Adrenal gland (tissue), 12 donors: ENCODE measurements around the gene MPPED1. TPM values are rescaled to one million over a fixed set of nuclear protein-coding genes. Genes with fewer than 3 reads are reported as not detected.

Source experiments
- DNase-seq, 7 donors: peaks; one replicate each; pipeline ENCODE4 v3.0.0-alpha.2; 2019 to 2020
- H3K27ac ChIP-seq, 5 donors: fragments of 200-600 bp; sonication (generic) in 4 of 5; 1 replicate in 3 of 5; 2 replicates in 2 of 5; pipeline versions ENCODE4 v1.5.1 to v1.8.0; 2016 to 2020; ENCODE audit warnings: mild to moderate bottlenecking in 1 of 5
- H3K27me3 ChIP-seq: fragments of 200-600 bp; 2 replicates; pipeline ENCODE4 v1.8.0; 2021
- H3K36me3 ChIP-seq, 2 donors: fragments of 200-600 bp; replicated peaks in 1 of 2; 1 replicate in 1 of 2; 2 replicates in 1 of 2; pipeline versions ENCODE4 v1.5.1 to v1.8.0; 2018 to 2022
- H3K4me1 ChIP-seq, 2 donors: fragments of 200-600 bp; replicated peaks in 1 of 2; 1 replicate in 1 of 2; 2 replicates in 1 of 2; pipeline versions ENCODE4 v1.5.1 to v1.8.0; 2018 to 2021
- H3K4me3 ChIP-seq, 4 donors: fragments of 200-600 bp; sonication (generic) in 3 of 4; one replicate each; pipeline ENCODE4 v1.5.1; 2016 to 2018
- H3K9me3 ChIP-seq, 3 donors: fragments of 200-600 bp; sonication (generic) in 1 of 3; replicated peaks in 1 of 3; 1 replicate in 2 of 3; 2 replicates in 1 of 3; pipeline versions ENCODE4 v1.5.1 to v1.8.0; 2016 to 2021
- POLR2A ChIP-seq, 2 donors: fragments of 450-650 bp; IDR thresholded peaks; one replicate each; pipeline ENCODE4 v1.6.1; 2017; ENCODE audit warnings: antibody characterized with exemption in 2 of 2, mild to moderate bottlenecking in 2 of 2, moderate library complexity in 1 of 2
- WGBS, 4 donors: extraction: QIAGEN DNeasy Blood & Tissue Kit in 2 of 4; methylation state at CpG; one replicate each; pipeline versions ENCODE4 v1.1.5 to v1.1.7; 2013 to 2017; 5-methylcytosine and 5-hydroxymethylcytosine counted together
- intact Hi-C, 2 donors: fragments of 100-400 bp; cut with DNase I; formaldehyde crosslinking; loops; one replicate each; pipeline versions ENCODE4 v1.14.1 to v1.15.0; 2022 to 2023
- polyA plus RNA-seq, 3 donors: library from polyadenylated mRNA; stranded (reverse); fragments of 200-250 nt in 2 of 3; fragments of 350-450 nt in 1 of 3; fragmentation: Illumina TruSeq in 1 of 3; extraction: RNeasy Lipid Tissue Mini Kit (QIAGEN cat#74804) in 1 of 3; gene quantifications; one replicate each; pipeline ENCODE4 v1.2.3, GENCODE V29; 2013 to 2014
- total RNA-seq, 9 donors: library from RNA; depleted of rRNA in 4 of 9; stranded (reverse); fragments of >200 nt in 4 of 9; fragments of 120-200 nt in 1 of 9; fragmentation: NEBNext Ultra II Directional in 1 of 9; extraction: Animal tissue kit (Norgen Biotek cat#: 25700) in 1 of 9; gene quantifications; one replicate each; pipeline versions ENCODE4 v1.1.0 to v1.2.4, GENCODE V29; 2013 to 2023
- TF ChIP-seq, protein P1 (sequence below), 6 experiments: fragments of 450-650 bp in 4 of 6; fragments of 200-600 bp in 2 of 6; sonication (generic) in 1 of 6; IDR thresholded peaks; 1 replicate in 5 of 6; 2 replicates in 1 of 6; pipeline versions ENCODE4 v1.5.1 to v1.8.0; 2016 to 2021; ENCODE audit warnings: antibody characterized with exemption in 6 of 6, mild to moderate bottlenecking in 2 of 6, moderate library complexity in 1 of 6
- donor health status: healthy with polysubstance abuse.
- donor health status: Bipolar disorder and iron deficiency.
- donor health status: DM: yes; HTN: yes; CAD: no.
- donor health status: DM: no; HTN: no; CAD: no.
- donor health status: DM: no; HTN: no; CAD: no.
- donor health status: DM: yes; HTN: yes; CAD: no.

Gene MPPED1
- total and polyA plus RNA-seq, 12 donors, result 0.07 to 0.44 (median 0.11) TPM; not detected in 8

DNA sequence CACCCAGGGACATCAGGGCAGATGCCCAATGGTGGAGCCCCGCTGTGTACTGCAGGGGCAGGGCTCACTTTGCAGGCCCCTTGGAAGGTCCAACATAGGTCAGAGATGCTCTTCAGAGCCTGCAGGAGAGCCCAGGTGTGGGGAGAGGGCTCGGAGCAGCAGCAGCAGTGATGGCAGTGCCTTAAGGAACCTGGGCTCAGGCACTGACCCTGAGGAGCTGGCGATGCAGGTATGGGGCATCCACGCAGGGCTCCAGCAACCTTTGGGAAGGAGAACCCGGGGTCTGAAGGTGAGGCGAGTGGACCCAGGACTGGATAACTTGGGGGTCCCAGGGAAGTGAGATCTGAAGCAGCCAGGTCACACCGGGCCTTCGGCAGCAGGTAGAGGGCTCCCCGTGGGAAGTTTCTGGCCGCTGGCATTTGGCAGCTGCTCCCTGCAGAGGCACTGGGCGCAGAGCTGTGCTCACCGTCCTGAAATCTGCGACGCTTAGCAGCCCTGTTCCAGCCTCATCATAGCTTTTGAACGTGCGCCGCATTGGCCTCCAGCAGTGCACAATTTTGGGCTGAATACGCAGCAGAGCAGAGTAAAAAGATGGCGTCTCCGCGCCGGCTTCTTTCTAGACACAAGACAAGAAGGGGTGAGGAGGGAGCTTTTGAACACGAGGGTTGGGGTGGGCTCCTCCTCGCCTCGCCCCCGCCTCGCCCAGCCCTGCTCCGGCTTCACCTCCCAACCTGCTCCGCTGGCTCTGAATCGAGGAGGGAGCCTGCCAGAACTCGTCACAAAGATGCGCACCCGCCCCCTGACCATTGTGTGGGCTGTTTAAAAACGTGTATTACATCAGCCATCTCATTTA lies 118.8 kb downstream of the MPPED1 start:
- Histone ChIP-seq H3K27me3 (no peaks in the 10 kb centered on the region), H3K9me3 (no peaks in the 10 kb centered on the region), H3K4me1 (no peaks in the 10 kb centered on the region), H3K27ac (no peak overlapping the region), H3K4me3 (no peak overlapping the region), H3K36me3 (no peaks in the 10 kb centered on the region)
- no peak for TF ChIP-seq POLR2A (IDR thresholded peaks at IDR 0.05)
- TF ChIP-seq, protein P1, sequence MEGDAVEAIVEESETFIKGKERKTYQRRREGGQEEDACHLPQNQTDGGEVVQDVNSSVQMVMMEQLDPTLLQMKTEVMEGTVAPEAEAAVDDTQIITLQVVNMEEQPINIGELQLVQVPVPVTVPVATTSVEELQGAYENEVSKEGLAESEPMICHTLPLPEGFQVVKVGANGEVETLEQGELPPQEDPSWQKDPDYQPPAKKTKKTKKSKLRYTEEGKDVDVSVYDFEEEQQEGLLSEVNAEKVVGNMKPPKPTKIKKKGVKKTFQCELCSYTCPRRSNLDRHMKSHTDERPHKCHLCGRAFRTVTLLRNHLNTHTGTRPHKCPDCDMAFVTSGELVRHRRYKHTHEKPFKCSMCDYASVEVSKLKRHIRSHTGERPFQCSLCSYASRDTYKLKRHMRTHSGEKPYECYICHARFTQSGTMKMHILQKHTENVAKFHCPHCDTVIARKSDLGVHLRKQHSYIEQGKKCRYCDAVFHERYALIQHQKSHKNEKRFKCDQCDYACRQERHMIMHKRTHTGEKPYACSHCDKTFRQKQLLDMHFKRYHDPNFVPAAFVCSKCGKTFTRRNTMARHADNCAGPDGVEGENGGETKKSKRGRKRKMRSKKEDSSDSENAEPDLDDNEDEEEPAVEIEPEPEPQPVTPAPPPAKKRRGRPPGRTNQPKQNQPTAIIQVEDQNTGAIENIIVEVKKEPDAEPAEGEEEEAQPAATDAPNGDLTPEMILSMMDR (IDR thresholded peaks at IDR 0.05), result no peak
- WGBS, 4 donors, result 86 to 89% (median 88%) methylated on average over 26 to 34 of the region's 34 CpGs
- intact Hi-C loops, result no loop called here
- DNase-seq, result no peak

DNA sequence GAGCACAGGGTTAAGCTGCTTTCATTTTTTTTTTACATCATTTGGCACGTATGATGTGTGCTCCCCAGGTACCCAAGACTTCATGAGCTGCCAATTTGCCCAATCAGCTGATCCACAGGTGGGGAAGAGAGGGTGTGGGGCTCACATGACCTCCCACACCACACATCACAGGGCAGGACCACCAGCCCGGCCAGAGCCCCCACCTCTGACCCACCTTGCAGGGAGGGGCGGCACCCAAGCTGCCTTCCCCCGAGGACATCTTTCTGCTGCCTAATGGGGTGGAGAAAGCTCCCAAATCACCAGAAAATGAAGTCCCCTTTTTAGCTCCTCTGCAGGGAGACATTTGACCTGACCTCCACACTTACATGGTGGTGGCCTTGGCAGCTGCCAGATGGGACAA lies 119.8 kb downstream of the MPPED1 start:
- WGBS, 4 donors, result 29 to 75% (median 66%) methylated on average over 2 to 4 of the region's 4 CpGs
- intact Hi-C loops, result no loop called here
- no peaks in the 10 kb centered on the region for H3K27me3 ChIP-seq
- no peak overlapping the region for H3K27ac ChIP-seq
- H3K4me1 ChIP-seq, result no peaks in the 10 kb centered on the region
- no peak overlapping the region for H3K4me3 ChIP-seq
- H3K9me3 ChIP-seq, result no peaks in the 10 kb centered on the region
- no peak for DNase-seq
- H3K36me3 ChIP-seq, result no peaks in the 10 kb centered on the region
- TF ChIP-seq, protein P1 (IDR thresholded peaks at IDR 0.05), result no peak

DNA sequence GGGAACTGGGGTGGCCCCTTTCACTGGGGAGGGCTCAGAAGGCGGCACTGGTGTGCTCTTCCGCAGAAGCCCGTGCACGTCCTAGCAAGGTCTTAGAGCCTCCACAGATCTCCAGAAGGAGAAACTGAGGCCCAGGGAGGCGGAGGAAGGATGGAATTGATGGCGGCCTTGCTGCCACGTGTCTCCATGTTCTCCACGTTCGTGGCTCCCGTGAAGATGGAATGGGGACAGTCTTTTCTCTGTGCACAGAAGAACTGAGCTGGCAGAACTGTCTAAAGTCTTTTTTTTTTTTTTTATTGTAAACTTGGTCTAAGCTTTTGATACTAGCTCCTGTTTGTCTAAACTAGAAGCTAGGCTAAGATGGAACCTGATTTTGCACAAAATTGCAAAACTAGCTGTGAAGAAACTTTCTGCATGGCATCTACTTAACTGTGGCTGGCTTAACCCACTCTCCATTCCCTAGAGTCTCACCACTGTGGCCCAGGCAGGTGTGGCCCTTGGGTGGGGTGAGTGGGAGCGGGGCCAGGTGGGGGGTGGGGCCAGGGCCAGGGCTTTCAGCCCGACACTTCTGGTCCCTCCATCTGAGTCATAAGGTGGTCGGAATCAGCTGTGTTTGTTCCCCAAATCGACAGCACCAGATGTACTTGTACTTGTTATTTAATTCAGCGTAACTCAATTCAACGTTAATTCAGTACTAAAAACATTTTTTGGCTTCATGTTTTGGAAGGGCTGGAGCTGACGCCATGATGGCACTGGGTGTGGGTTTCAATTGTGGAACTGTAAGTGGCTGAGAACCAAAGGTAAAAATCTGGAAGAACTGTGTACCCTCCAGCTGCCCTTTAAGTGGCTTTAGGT lies 120.7 kb downstream of the MPPED1 start:
- DNase-seq, result no peak
- 87 to 90% (median 88%) methylated on average over 13 to 17 of the region's 17 CpGs for WGBS, 4 donors

DNA sequence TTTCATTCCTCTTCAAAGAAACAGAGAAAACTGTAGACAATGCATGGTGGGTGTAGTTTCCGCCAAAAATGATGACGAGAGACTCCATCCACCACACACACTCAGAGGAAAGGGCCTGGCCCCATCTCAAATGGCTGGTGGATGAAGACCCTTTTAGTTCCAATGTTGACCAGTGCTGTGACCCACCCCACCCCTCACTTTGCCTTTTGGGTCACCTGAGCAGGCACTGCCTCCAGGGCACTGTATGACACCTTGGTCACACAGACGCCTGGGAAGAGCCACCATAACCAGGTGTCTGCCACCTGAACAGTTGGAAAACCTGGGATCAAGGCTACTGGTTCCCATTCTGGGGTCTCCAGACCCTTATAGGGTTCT lies 121.3 kb downstream of the MPPED1 start:
- Histone ChIP-seq H3K36me3 (no peaks in the 10 kb centered on the region), H3K9me3 (peaks cover 0 to 4% (median 0%) of the 10 kb centered on the region in 3 donors), H3K27me3 (no peaks in the 10 kb centered on the region), H3K27ac (no peak overlapping the region), H3K4me1 (no peaks in the 10 kb centered on the region), H3K4me3 (no peak overlapping the region)
- DNase-seq, result no peak
- TF ChIP-seq, protein P1 (IDR thresholded peaks at IDR 0.05), result no peak
- TF ChIP-seq POLR2A (IDR thresholded peaks at IDR 0.05), result no peak
- WGBS, 4 donors, result 83 to 99% (median 92%) methylated on average over 3 of the region's 3 CpGs
- intact Hi-C loops, result no loop called here

More for the DNA sequence above, 120.7 kb downstream of the MPPED1 start:
- Histone ChIP-seq H3K4me1 (no peaks in the 10 kb centered on the region), H3K27me3 (no peaks in the 10 kb centered on the region), H3K36me3 (no peaks in the 10 kb centered on the region), H3K27ac (no peak overlapping the region), H3K9me3 (peaks cover 0 to 4% (median 0%) of the 10 kb centered on the region in 3 donors), H3K4me3 (no peak overlapping the region)
- TF ChIP-seq POLR2A (IDR thresholded peaks at IDR 0.05), result no peak
- TF ChIP-seq, protein P1 (IDR thresholded peaks at IDR 0.05), result no peak
- intact Hi-C loops, result no loop called here
